OCI-LY7 (cell line): Measurements from ENCODE around the gene RNF213. TPM values are rescaled to one million over a fixed set of nuclear protein-coding genes. Genes with fewer than 3 reads are reported as not detected.

Experiments
- BruUV-seq: library from RNA; stranded (reverse); fragments of 400-500 nt; replicated peaks from 2 replicates; lab custom pipeline; 2021; lab: Mats Ljungman, UMichigan
- CTCF ChIA-PET: fragments of 300-600 bp; sonication (Branson Sonifier 250); formaldehyde crosslinking; loops from one replicate; lab custom pipeline; 2022; ENCODE audit warnings: antibody characterized with exemption; ENCODE audit not compliant: unreplicated experiment; lab: Charles Lee
- POLR2A ChIA-PET: fragments of 300-600 bp; sonication (Branson Sonifier 250); formaldehyde crosslinking; loops from one replicate; lab custom pipeline; 2022; ENCODE audit warnings: antibody characterized with exemption; lab: Charles Lee
- DNase-seq: peaks from one replicate; pipeline ENCODE4 v3.0.0-alpha.2; 2015; ENCODE audit warnings: low spot score
- H2AFZ ChIP-seq: fragments of 200-600 bp; sonication (generic), shearing (Covaris generic); 2 replicates; pipeline ENCODE4 v1.6.1; 2014; ENCODE audit warnings: mild to moderate bottlenecking, antibody characterized with exemption, low read length, moderate library complexity
- H3K27ac ChIP-seq: fragments of 200-600 bp; sonication (generic); 2 replicates; pipeline ENCODE4 v1.5.1; 2014; ENCODE audit warnings: mixed run types, low read depth, mild to moderate bottlenecking, moderate library complexity, low read length, inconsistent platforms; ENCODE audit not compliant: poor library complexity, severe bottlenecking
- H3K36me3 ChIP-seq: fragments of 200-600 bp; sonication (generic); 2 replicates; pipeline ENCODE4 v1.6.1; 2014; ENCODE audit warnings: mild to moderate bottlenecking, antibody characterized with exemption, low read length, moderate library complexity, mixed read lengths; ENCODE audit not compliant: insufficient read depth
- H3K4me1 ChIP-seq: fragments of 200-600 bp; sonication (generic); 2 replicates; pipeline ENCODE4 v1.5.1; 2014; ENCODE audit warnings: mild to moderate bottlenecking, low read length; ENCODE audit not compliant: insufficient read depth, poor library complexity, severe bottlenecking
- H3K4me2 ChIP-seq: fragments of 200-600 bp; sonication (generic); 2 replicates; pipeline ENCODE4 v1.6.1; 2014; ENCODE audit warnings: mild to moderate bottlenecking, low read length
- H3K4me3 ChIP-seq: fragments of 200-600 bp; sonication (generic); 2 replicates; pipeline ENCODE4 v1.5.1; 2014; ENCODE audit warnings: mild to moderate bottlenecking, low read depth, low read length; ENCODE audit not compliant: poor library complexity, severe bottlenecking
- H3K79me2 ChIP-seq: fragments of 200-600 bp; sonication (generic); 2 replicates; pipeline ENCODE4 v1.6.1; 2016; ENCODE audit warnings: low read depth, mild to moderate bottlenecking, low read length, moderate library complexity, mixed read lengths; ENCODE audit not compliant: insufficient read depth
- H3K9me2 ChIP-seq: fragments of 200-600 bp; sonication (generic); 2 replicates; pipeline ENCODE4 v1.6.1; 2016; ENCODE audit warnings: mild to moderate bottlenecking, low read length, mixed read lengths; ENCODE audit not compliant: insufficient read depth
- H3K9me3 ChIP-seq: fragments of 200-600 bp; sonication (generic); 2 replicates; pipeline ENCODE4 v1.6.1; 2014; ENCODE audit warnings: mild to moderate bottlenecking, mixed run types, low read length, mixed read lengths
- H4K20me1 ChIP-seq: fragments of 200-600 bp; sonication (generic); 2 replicates; pipeline ENCODE4 v1.6.1; 2014; ENCODE audit warnings: mild to moderate bottlenecking, antibody characterized with exemption, low read length, moderate library complexity, mixed read lengths; ENCODE audit not compliant: insufficient read depth
- EZH2phosphoT487 ChIP-seq: fragments of 200-600 bp; sonication (generic); IDR thresholded peaks from 2 replicates; pipeline ENCODE4 v1.6.1; 2018; ENCODE audit warnings: low read depth, borderline replicate concordance, mild to moderate bottlenecking, mixed run types, antibody characterized with exemption, low read length, moderate library complexity, mixed read lengths
- intact Hi-C: fragments of 100-400 bp; cut with micrococcal nuclease; formaldehyde crosslinking; loops from one replicate; pipeline ENCODE4 v1.10.0; 2022; ENCODE audit not compliant: unreplicated experiment
- total RNA-seq, 2 experiments: library from RNA; depleted of rRNA in 1 of 2; stranded (reverse); fragments of >200 nt in 1 of 2; shearing (Covaris generic) in 1 of 2; gene quantifications; 2 replicates each; pipeline ENCODE4 v1.2.3, GENCODE V29; 2014 to 2022
- TF ChIP-seq, protein P1 (sequence below): fragments of 200-600 bp; sonication (generic); conservative IDR thresholded peaks from 2 replicates; pipeline ENCODE4 v1.5.1; 2014; ENCODE audit warnings: mild to moderate bottlenecking, antibody characterized with exemption, low read length, moderate library complexity, mixed read lengths

RNF213 gene
- total RNA-seq, 2 experiments from 2014 or later: 58.8 to 68.6 TPM

DNA sequence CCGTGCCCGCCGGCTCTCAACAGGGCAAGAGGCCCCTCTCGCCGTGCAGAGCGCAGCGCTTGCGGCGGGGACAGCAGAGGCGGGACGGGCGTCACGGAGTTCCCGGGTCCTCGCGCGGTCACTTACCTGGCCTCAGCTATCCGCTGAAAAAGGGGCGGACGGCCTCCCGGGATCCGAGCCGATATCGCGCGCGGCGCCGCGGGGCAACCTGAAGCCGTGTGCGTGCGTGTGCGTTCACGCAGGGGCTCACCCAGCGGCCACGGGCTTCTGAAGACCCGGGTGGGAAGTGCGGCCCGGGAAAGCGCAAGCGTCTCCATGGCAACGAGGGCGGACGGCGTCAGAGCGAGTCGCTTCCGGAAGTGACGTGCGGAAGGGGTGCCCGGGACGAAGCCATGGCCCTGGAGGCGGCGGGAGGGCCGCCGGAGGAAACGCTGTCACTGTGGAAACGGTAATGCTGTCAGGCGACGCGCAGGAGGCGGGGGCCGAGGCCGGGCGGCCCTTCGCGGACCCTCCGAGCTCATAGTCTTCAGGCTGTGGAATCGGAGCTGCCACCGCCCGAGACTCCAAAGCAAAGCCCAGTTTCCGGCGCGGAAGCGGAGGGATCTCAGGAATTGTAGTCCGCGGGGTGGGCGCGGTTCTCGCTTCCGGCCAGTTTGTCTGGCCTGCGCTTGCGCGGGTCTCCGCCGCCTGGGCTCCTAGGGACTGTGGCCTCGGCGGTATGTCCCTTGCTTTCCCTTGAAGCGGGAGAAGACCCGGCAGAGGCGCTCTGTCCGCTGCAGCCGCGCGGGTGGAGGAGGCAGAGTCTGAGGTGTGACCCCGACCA is 154.4 kb downstream of the RNF213 start, which contains the start of gene ENDOV:
Gene ENDOV, plus strand, starts transcription at position 365 of the 823 bp plus-strand sequence. Its CDS starts 28 bp downstream, at position 393.
- no peak within 1 kb of the TSS for H3K27ac ChIP-seq
- peak; percentile 97 for DNase-seq
- peak within 1 kb of the TSS; percentile 77 for H3K4me3 ChIP-seq
- H3K4me2 ChIP-seq: peak within 1 kb of the TSS; percentile 89
- no peaks in the 10 kb centered on the region for H3K9me2 ChIP-seq
- H3K9me3 ChIP-seq: no peaks in the 10 kb centered on the region
- H3K36me3 ChIP-seq: no peaks in the 10 kb centered on the region
- BruUV-seq: TSS peak; percentile 64
- intact Hi-C loops: no loop called here
- ChIA-PET POLR2A (interaction anchor here (0.5 to 1.0 kb wide), 2 partner anchors 9 to 95 kb away, joined by 3 to 4 read pairs; no protein-coding TSS in a partner anchor), CTCF (interaction anchor here (0.6 kb wide), 1 partner anchor 677 kb away, joined by 3 read pairs; no protein-coding TSS in a partner anchor)
- no peaks in the 10 kb centered on the region for H3K79me2 ChIP-seq
- peak within 1 kb of the TSS; percentile 83 for H2AFZ ChIP-seq
- peaks cover 14% of the 10 kb centered on the region for H3K4me1 ChIP-seq
- no peaks in the 10 kb centered on the region for H4K20me1 ChIP-seq
- TF ChIP-seq EZH2phosphoT487: no peak
- TF ChIP-seq, protein P1, sequence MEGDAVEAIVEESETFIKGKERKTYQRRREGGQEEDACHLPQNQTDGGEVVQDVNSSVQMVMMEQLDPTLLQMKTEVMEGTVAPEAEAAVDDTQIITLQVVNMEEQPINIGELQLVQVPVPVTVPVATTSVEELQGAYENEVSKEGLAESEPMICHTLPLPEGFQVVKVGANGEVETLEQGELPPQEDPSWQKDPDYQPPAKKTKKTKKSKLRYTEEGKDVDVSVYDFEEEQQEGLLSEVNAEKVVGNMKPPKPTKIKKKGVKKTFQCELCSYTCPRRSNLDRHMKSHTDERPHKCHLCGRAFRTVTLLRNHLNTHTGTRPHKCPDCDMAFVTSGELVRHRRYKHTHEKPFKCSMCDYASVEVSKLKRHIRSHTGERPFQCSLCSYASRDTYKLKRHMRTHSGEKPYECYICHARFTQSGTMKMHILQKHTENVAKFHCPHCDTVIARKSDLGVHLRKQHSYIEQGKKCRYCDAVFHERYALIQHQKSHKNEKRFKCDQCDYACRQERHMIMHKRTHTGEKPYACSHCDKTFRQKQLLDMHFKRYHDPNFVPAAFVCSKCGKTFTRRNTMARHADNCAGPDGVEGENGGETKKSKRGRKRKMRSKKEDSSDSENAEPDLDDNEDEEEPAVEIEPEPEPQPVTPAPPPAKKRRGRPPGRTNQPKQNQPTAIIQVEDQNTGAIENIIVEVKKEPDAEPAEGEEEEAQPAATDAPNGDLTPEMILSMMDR: no peak

DNA sequence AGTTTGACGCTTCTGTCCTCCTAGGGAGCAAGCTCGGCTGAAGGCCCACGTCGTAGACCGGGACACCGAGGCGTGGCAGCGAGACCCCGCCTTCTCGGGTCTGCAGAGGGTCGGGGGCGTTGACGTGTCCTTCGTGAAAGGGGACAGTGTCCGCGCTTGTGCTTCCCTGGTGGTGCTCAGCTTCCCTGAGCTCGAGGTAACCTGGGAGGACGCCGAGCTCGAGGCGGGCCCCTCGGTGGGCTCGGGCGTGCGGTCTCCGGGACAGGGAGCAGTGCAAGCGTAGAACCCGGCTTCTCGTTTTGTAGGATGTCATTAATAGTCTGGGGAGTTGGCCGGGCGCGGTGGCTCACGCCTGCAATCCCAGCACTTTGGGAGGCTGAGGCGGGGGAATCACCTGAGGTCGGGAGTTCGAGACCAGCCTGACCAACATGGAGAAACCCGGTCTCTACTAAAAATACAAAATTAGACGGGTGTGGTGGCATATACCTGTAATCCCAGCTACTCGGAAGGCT is 155.0 kb downstream of the RNF213 start:
- no TSS peak for BruUV-seq
- Histone ChIP-seq H3K4me3 (peak overlapping the region; percentile 77), H3K4me1 (peaks cover 14% of the 10 kb centered on the region), H3K9me2 (no peaks in the 10 kb centered on the region), H4K20me1 (no peaks in the 10 kb centered on the region), H2AFZ (peak overlapping the region; percentile 83), H3K79me2 (no peaks in the 10 kb centered on the region), H3K27ac (no peak overlapping the region), H3K36me3 (no peaks in the 10 kb centered on the region), H3K9me3 (no peaks in the 10 kb centered on the region), H3K4me2 (peak overlapping the region; percentile 89)
- TF ChIP-seq, protein P1: no peak
- no peak for TF ChIP-seq EZH2phosphoT487
- DNase-seq: no peak
- ChIA-PET POLR2A (interaction anchor here (0.5 to 1.0 kb wide), 2 partner anchors 9 to 96 kb away, joined by 3 to 4 read pairs; no protein-coding TSS in a partner anchor), CTCF (no interaction called here)
- intact Hi-C loops: no loop called here
